Panc1 (cell line): Measurements from ENCODE around the gene ROBO4. TPM values are rescaled to one million over a fixed set of nuclear protein-coding genes. Genes with fewer than 3 reads are reported as not detected.

Experiments
- ATAC-seq: fragments of 200-7000 bp; cut with Tn5 transposase; 2 replicates; pipeline ENCODE4 v1.9.1; 2020; ENCODE audit warnings: mild to moderate bottlenecking, moderate library complexity
- BruUV-seq: library from RNA; stranded (reverse); fragments of 400-500 nt; replicated peaks from 2 replicates; lab custom pipeline; 2021; lab: Mats Ljungman, UMichigan
- CTCF ChIA-PET: fragments of 300-600 bp; sonication (Branson Sonifier 250); formaldehyde crosslinking; loops from one replicate; lab custom pipeline; 2022; ENCODE audit warnings: antibody characterized with exemption; lab: Charles Lee
- POLR2A ChIA-PET: fragments of 300-600 bp; sonication (Branson Sonifier 250); formaldehyde crosslinking; loops from one replicate; lab custom pipeline; 2022; ENCODE audit warnings: antibody characterized with exemption; lab: Charles Lee
- DNase-seq: peaks from one replicate; pipeline ENCODE4 v3.0.0-alpha.2; 2010; ENCODE audit warnings: low read depth, low spot score
- H3K27ac ChIP-seq: 2 replicates; pipeline ENCODE4 v1.5.1; 2011; ENCODE audit warnings: mild to moderate bottlenecking, low read length, inconsistent platforms
- H3K27me3 ChIP-seq: fragments of 200-500 bp; sonication (Bioruptor generic); 2 replicates; pipeline ENCODE4 v1.6.0; 2014; ENCODE audit warnings: low read length, inconsistent platforms; ENCODE audit not compliant: control insufficient read depth, insufficient read depth
- H3K36me3 ChIP-seq: fragments of 200-500 bp; sonication (Bioruptor generic); 2 replicates; pipeline ENCODE4 v1.5.1; 2014; ENCODE audit warnings: inconsistent platforms, mild to moderate bottlenecking, low read length, moderate library complexity; ENCODE audit not compliant: control insufficient read depth, insufficient read depth
- H3K4me1 ChIP-seq: 2 replicates; pipeline ENCODE4 v1.5.1; 2011; ENCODE audit warnings: inconsistent platforms, mild to moderate bottlenecking, low read length, moderate library complexity; ENCODE audit not compliant: control insufficient read depth, insufficient read depth
- H3K4me3 ChIP-seq, 2 experiments: 2 replicates each; pipeline ENCODE4 v1.5.1; 2011 to 2012; ENCODE audit warnings: low read depth in 2 of 2, low read length in 2 of 2, mild to moderate bottlenecking in 2 of 2, inconsistent platforms in 1 of 2, moderate library complexity in 1 of 2
- H3K9me3 ChIP-seq: fragments of 200-500 bp; sonication (Bioruptor generic); 2 replicates; pipeline ENCODE4 v1.5.1; 2014; ENCODE audit warnings: low read depth, mild to moderate bottlenecking, inconsistent platforms, low read length, moderate library complexity; ENCODE audit not compliant: control insufficient read depth, insufficient read depth
- CTCF ChIP-seq: fragments of 450-650 bp; IDR thresholded peaks from 2 replicates; pipeline ENCODE4 v1.5.1; 2017; ENCODE audit warnings: mild to moderate bottlenecking
- POLR2AphosphoS5 ChIP-seq: IDR thresholded peaks from 2 replicates; pipeline ENCODE4 v1.6.1; 2012; ENCODE audit warnings: mild to moderate bottlenecking, low read depth, low read length, moderate library complexity
- REST ChIP-seq, 2 experiments: IDR thresholded peaks; 2 replicates each; pipeline ENCODE4 v1.6.1; 2011 to 2012; ENCODE audit warnings: low read depth in 2 of 2, control low read depth in 1 of 2, low read length in 1 of 2, mild to moderate bottlenecking in 1 of 2, moderate library complexity in 1 of 2; ENCODE audit not compliant: insufficient read depth in 1 of 2
- SIN3A ChIP-seq: IDR thresholded peaks from 2 replicates; pipeline ENCODE4 v1.6.1; 2012; ENCODE audit warnings: low read depth, mild to moderate bottlenecking, low read length, moderate library complexity, borderline replicate concordance; ENCODE audit not compliant: insufficient read depth
- TCF7L2 ChIP-seq: IDR thresholded peaks from 2 replicates; pipeline ENCODE4 v1.6.1; 2011; ENCODE audit warnings: mild to moderate bottlenecking, low read depth, low read length, inconsistent platforms
- in situ Hi-C: cut with HindIII; loops from 2 replicates; pipeline ENCODE4 v1.10.0; 2016; ENCODE audit warnings: low sequenced_read_pairs, low pct_unique_long_range_greater_than_20kb
- intact Hi-C: fragments of 100-400 bp; cut with micrococcal nuclease; formaldehyde crosslinking; loops from one replicate; pipeline ENCODE4 v1.10.0; 2022; ENCODE audit not compliant: unreplicated experiment
- total RNA-seq: library from RNA; stranded (reverse); gene quantifications from one replicate; pipeline ENCODE4 v1.2.1, GENCODE V29; 2021; ENCODE audit not compliant: unreplicated experiment

Gene ROBO4
- total RNA-seq, 1 experiment from 2014 or later = 0.26 TPM

- no peak for DNase-seq
- H3K36me3 ChIP-seq = no peaks in the 10 kb centered on the region
- no TSS peak for BruUV-seq
- no peak overlapping the region for H3K27ac ChIP-seq
- ChIA-PET CTCF (no interaction called here), POLR2A (no interaction called here)
- ATAC-seq = no peak
- H3K9me3 ChIP-seq = no peaks in the 10 kb centered on the region
- intact Hi-C loops = no loop called here
- no peaks in the 10 kb centered on the region for H3K4me1 ChIP-seq
- TF ChIP-seq POLR2AphosphoS5 (no peak), REST (IDR thresholded peaks at IDR 0.05; ENCODE audit: insufficient read depth in 1 of 2, low read depth in 2 of 2, low read length in 1 of 2) (no peak), SIN3A (no peak), CTCF (no peak), TCF7L2 (no peak)
- no peak overlapping the region for H3K4me3 ChIP-seq
- H3K27me3 ChIP-seq = peaks cover 2% of the 10 kb centered on the region; the same call in 1 of the 2 replicates
- in situ Hi-C loops = no loop called here
Observed at GRCh38 chr11:124945826-124946225, 48.2 kb upstream of the ROBO4 start.

- CTCF ChIA-PET = no interaction called here
- H3K9me3 ChIP-seq = no peaks in the 10 kb centered on the region
- in situ Hi-C loops (no loop called here), intact Hi-C loops (no loop called here)
- no peaks in the 10 kb centered on the region for H3K4me1 ChIP-seq
- no TSS peak for BruUV-seq
- no peaks in the 10 kb centered on the region for H3K36me3 ChIP-seq
- ATAC-seq (no peak), DNase-seq (no peak)
- TF ChIP-seq POLR2AphosphoS5 (no peak), CTCF (no peak), SIN3A (no peak)
- H3K27me3 ChIP-seq = peaks cover 6% of the 10 kb centered on the region; the same call in 1 of the 2 replicates
- no peak overlapping the region for H3K4me3 ChIP-seq
- H3K27ac ChIP-seq = no peak overlapping the region
- POLR2A ChIA-PET = interaction anchor here (0.6 kb wide), 1 partner anchor 532 kb away, joined by 3 read pairs; no protein-coding TSS in a partner anchor
Observed at GRCh38 chr11:124944565-124944964, 46.9 kb upstream of the ROBO4 start.
